Activated naive CD4-positive, alpha-beta T cell treated with anti-CD3 and anti-CD28 coated beads, Interleukin-2, amount 50 U/mL, for 16 hours (primary cell): ENCODE measurements around the gene COL7A1.
"Not testable (repeated sequence)": the region's sequence is repeated elsewhere in the genome, so short reads cannot be mapped to it uniquely, and the experiment has no call there.

Source experiments
- DNase-seq: peaks from one replicate; pipeline ENCODE4 v3.0.0-alpha.2; 2020

COL7A1 gene

DNA sequence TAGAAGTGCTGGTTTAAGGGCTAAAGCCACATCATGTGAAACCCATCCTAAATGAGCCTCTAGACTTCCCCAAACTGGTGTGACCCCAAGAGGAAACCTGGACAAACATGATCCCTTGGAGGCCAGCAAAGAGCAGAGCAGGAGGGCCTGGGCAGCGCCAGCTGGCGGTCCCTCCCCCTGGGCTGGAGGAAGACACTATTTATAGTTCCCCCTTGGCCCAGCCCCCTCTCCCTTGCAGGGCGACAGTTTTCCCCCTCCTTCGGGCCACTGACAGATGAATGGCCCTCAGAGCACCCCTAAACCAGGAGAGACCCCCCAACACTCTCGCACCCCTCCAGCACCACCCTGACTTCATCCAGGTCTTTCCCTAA is 34.5 kb downstream of the COL7A1 start:
- DNase-seq, result no peak

DNA sequence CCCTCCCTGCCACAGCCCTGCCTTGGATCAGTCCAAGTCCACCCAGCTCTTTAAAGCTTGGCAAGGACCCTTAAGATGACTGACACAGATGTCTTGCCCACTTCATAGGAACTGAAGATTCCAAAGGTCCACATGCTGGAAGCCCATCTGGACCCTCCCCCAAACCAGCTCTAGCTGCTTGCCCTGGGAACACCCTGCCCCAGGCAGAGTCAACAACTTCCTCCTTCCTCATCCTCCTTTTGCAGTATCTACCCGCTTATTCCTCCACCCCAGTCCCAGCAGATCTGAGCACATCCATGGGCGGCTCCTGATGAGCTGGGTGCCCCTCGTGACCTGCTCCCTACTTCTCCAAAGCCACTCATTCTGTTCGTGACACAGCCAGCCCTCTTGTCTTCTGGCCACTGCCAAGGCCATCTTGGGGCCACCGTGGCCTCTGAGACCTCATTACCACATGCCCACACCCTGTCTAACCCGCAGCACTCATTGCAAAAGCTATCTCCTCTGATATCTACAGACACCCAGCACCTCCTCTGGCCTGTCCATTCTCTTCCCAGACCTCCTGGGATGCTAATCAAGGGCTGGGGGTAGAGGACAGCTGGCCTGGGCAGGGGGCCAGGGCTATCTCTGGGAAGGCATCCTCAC is 36.5 kb downstream of the COL7A1 start:
- no peak for DNase-seq

DNA sequence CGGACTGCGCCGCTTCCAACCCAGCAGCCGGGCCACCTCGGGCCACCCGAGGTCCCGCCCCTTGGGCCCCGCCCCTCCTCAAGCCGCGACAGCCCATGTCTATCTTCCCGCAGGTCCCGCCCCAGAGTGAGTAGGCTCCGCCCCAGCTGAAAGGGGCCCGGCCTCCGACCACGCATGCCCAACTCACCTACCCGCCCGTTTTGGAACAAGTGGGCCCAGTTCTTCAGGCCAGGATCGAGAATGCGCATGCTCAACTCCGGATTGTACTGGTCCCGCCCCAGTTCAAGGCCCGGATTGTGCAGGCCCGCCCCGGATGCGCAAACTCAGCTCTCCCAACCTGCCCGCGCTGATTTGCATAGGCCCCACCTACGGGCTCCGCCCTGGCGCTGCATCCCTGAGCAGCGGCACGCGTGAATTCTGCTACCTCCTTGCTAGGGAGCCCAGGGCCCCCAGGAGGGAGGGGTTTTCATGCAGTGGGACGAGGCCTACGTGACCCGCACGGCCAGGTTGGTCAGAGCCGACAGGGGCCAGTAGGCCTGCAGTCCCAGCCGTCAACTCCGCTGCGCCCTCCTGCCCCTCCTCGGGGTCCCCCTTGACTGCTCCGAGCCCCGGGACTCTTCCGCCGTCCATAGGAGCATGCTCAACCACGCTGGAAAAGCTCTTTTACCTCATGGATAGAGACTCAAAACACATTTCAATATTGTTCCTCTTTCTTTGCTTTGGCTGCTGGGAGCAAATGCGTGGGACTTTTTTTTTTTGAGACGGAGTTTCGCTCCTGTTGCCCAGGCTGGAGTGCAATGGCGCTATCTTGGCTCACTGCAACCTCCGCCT is 38.1 kb downstream of the COL7A1 start, which contains the start of gene PFKFB4:
TSS of gene PFKFB4 (minus strand) at position 8 of the 831 bp plus-strand sequence. CDS start 26 bp downstream, outside the sequence.
- peak; percentile 98 for DNase-seq

GRCh38 chr3:48555949-48556795 is 39.0 kb downstream of the COL7A1 start:
- no peak for DNase-seq

GRCh38 chr3:48555231-48555948 is 39.7 kb downstream of the COL7A1 start:
- DNase-seq, result no peak

DNA sequence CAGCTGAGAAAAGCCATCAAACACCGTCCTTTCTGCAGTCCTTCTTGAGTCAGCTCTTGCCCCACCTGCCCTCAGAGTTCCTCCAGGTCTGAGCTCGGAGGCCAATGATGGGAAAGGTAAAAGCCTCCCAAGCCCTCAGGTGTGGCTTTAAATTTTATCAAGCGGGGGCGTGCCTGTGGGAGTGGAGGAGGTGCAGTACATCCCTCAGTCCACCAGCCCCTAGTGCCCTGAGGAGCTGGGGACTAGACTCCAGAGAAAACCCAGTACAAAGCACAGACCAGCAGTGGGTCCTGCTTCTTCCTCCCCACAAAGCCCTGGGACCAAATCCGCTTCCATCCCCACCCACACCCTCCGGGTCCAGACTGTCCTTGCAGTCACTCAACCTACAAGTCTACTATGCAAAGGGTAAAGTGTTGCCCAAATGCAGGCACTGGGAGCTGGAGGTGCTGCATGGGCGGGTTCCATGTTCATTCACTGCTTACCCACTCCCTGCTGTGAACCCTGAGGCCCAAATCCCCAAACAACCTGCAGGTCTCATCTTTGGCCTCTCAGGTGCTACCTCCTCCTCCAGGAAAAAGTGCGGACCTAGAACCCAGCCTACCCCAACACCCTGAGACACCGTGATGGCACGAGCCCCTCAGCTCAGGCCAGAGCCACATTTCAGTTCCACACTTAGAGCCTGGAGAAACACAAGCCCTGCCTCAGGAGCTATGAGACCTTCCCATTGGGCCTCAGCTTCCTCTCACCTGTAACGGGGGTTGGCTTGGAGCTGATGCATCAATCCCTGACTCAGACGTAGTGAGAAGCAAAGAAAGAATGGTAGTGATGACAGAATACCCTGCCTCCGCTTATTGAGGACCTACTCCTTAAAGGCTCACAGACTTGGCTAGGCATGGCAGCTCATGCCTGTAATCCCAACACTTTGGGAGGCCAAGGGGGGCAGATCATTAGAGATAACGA is 41.0 kb downstream of the COL7A1 start:
- no peak for DNase-seq

- DNase-seq, result no peak
Measured at GRCh38 chr3:48553361-48553760, 41.8 kb downstream of the COL7A1 start.

GRCh38 chr3:48552111-48552951 is 42.8 kb downstream of the COL7A1 start:
- DNase-seq, result no peak

GRCh38 chr3:48551651-48552050 is 43.5 kb downstream of the COL7A1 start:
- DNase-seq, result not testable (repeated sequence)

GRCh38 chr3:48548729-48549705 is 46.1 kb downstream of the COL7A1 start:
- peak; percentile 85 for DNase-seq

- DNase-seq, result no peak
Measured at GRCh38 chr3:48548126-48548525, 47.0 kb downstream of the COL7A1 start.

GRCh38 chr3:48546203-48546829 is 48.8 kb downstream of the COL7A1 start:
- DNase-seq, result no peak

DNA sequence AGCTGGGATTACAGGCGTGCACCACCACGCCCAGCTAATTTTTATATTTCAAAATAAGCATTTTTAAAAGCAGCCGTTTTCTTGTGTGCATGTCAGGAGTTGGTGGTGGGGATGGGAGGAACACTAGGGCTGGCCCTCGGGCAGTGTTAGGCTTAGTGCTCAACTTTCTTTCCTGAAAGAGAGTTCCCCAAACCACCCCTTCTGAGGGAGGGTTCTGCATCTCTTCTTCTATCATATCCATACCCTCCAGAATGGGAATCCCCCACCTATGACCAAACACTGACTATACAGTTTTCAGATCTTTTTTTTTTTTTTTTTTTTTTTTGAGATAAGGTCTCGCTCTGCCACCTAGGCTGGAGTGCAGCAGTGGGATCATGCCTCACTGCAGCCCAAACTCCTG is 51.0 kb downstream of the COL7A1 start:
- no peak for DNase-seq

DNA sequence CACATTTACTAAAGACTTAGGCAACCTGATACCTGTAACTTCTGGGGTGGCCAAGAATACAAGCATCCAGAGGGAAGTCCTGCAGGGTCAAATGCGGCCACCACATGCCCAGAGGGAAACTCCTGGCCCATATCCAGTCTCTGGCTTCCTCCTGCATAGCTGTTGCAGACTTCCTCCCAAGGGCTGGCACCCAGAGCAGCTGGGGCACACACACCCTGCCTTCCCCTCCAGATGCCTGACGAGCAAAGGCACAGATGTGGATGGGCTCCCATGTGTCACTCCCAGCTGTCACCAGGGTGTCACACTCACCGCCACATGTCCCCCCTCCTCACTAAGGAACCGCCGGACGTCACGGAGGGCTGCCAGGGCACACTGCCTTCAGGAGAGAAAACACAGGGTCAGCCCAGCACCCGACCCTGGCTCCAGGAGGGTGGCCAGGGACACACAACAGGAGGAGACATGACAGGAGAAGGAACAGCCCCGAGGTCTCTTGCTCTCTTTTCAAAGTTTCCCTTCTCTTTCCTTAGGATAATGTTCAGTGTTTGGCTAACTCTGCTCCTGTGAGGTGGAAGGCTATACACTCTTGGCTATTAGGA is 51.8 kb downstream of the COL7A1 start:
- no peak for DNase-seq

GRCh38 chr3:48538451-48538850 is 56.7 kb downstream of the COL7A1 start:
- no peak for DNase-seq

DNA sequence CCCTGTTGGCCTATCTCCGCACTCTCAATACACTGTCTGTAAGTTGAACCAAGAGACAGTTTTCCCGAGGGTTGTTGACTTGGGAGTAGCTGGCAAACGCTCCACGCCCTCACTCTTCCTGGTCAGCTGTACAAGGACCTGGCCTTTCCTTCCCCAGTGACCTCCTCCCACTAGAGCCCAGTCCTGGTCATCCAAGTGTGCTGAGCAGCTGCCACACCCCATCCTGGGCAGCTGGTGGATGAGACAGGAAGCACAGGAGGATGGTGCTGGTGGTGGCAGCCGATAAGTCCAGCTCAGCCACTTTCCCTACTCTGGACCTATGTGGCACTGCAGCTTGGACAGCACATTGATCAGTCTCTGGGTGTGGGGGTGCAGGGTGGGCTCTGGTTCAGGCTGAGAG is 58.3 kb downstream of the COL7A1 start:
- no peak for DNase-seq

DNA sequence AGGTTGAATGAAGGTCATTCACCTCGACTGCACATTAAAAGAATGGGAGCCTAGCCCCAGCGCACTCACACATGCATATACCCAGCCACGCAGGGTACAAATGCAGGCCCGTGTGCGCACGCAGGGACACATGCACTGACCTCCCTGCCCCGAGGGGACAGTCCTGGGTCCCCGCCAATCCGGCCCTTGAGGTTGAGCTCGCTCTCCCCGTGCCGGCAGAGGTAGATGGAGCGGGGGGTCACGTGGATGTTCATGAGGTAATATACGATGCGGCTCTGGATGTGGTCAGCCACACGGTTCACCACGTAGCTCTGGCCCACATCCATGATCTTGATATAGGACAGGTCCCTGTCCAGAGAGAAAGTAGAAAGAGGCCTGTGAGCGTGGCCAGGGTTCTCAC is 59.0 kb downstream of the COL7A1 start:
- DNase-seq, result no peak

GRCh38 chr3:48535578-48535977 is 59.6 kb downstream of the COL7A1 start:
- no peak for DNase-seq
